NCI-H82 (cell line): Measurements from ENCODE around the gene DYNC1H1.

Experiments
- DNase-seq: peaks from one replicate; lab custom pipeline; 2025; lab: John Stamatoyannopoulos, UW

Gene DYNC1H1

GRCh38 chr14:101992708-101993107 lies 28.3 kb downstream of the DYNC1H1 start:
- no peak for DNase-seq

- no peak for DNase-seq
Measured at GRCh38 chr14:101997429-101998336, 33.3 kb downstream of the DYNC1H1 start.

GRCh38 chr14:102000902-102001301 lies 36.5 kb downstream of the DYNC1H1 start:
- DNase-seq: no peak

- no peak for DNase-seq
Measured at GRCh38 chr14:102005336-102005735, 41.0 kb downstream of the DYNC1H1 start.

GRCh38 chr14:102007916-102008418 lies 43.6 kb downstream of the DYNC1H1 start:
- no peak for DNase-seq

GRCh38 chr14:102008891-102009290 lies 44.5 kb downstream of the DYNC1H1 start:
- DNase-seq: peak; percentile 14

GRCh38 chr14:102011631-102012030 lies 47.3 kb downstream of the DYNC1H1 start:
- DNase-seq: no peak

- DNase-seq: no peak
Measured at GRCh38 chr14:102012336-102012735, 48.0 kb downstream of the DYNC1H1 start.

GRCh38 chr14:102013669-102014200 lies 49.4 kb downstream of the DYNC1H1 start:
- peak; percentile 18 for DNase-seq

- no peak for DNase-seq
Measured at GRCh38 chr14:102015045-102015685, 50.8 kb downstream of the DYNC1H1 start.

- DNase-seq: no peak
Measured at GRCh38 chr14:102015771-102016170, 51.4 kb downstream of the DYNC1H1 start.

- no peak for DNase-seq
Measured at GRCh38 chr14:102016420-102017090, 52.2 kb downstream of the DYNC1H1 start.

- DNase-seq: no peak
Measured at GRCh38 chr14:102018251-102018650, 53.9 kb downstream of the DYNC1H1 start.

GRCh38 chr14:102019006-102019540 lies 54.7 kb downstream of the DYNC1H1 start:
- DNase-seq: no peak

GRCh38 chr14:102020058-102020971 lies 55.9 kb downstream of the DYNC1H1 start:
- peak; percentile 15 for DNase-seq

GRCh38 chr14:102026934-102027333 lies 62.6 kb downstream of the DYNC1H1 start:
- peak; percentile 83 for DNase-seq

GRCh38 chr14:102027951-102028350 lies 63.6 kb downstream of the DYNC1H1 start:
- DNase-seq: no peak

GRCh38 chr14:102028733-102029132 lies 64.4 kb downstream of the DYNC1H1 start:
- DNase-seq: no peak

GRCh38 chr14:102029956-102030355 lies 65.6 kb downstream of the DYNC1H1 start:
- no peak for DNase-seq

- DNase-seq: peak; percentile 34
Measured at GRCh38 chr14:102033241-102033640, 68.9 kb downstream of the DYNC1H1 start.

- DNase-seq: no peak
Measured at GRCh38 chr14:102034301-102034700, 69.9 kb downstream of the DYNC1H1 start.
